Osteoblast (primary cell): ENCODE data around the gene AK4. TPM values are rescaled to one million over a fixed set of nuclear protein-coding genes. Genes with fewer than 3 reads are reported as not detected.

Experiments
- DNase-seq: peaks from one replicate; pipeline ENCODE4 v3.0.0; 2011; ENCODE audit warnings: low spot score, mixed read lengths; ENCODE audit not compliant: insufficient read length; ENCODE audit errors: missing footprints
- H2AFZ ChIP-seq: 2 replicates; pipeline ENCODE4 v1.6.0; 2011; ENCODE audit warnings: mild to moderate bottlenecking, low read length
- H3K27ac ChIP-seq: 2 replicates; pipeline ENCODE4 v1.5.1; 2011; ENCODE audit warnings: mild to moderate bottlenecking, low read depth, low read length, moderate library complexity
- H3K27me3 ChIP-seq: 2 replicates; pipeline ENCODE4 v1.6.0; 2012; ENCODE audit warnings: mild to moderate bottlenecking, control low read depth, inconsistent platforms, low read length, moderate library complexity; ENCODE audit not compliant: insufficient read depth
- H3K36me3 ChIP-seq: 2 replicates; pipeline ENCODE4 v1.5.1; 2011; ENCODE audit warnings: mild to moderate bottlenecking, low read length, control low read depth, moderate library complexity; ENCODE audit not compliant: insufficient read depth
- H3K4me1 ChIP-seq: 2 replicates; pipeline ENCODE4 v1.5.1; 2011; ENCODE audit warnings: mild to moderate bottlenecking, low read length, control low read depth, moderate library complexity; ENCODE audit not compliant: insufficient read depth
- H3K4me2 ChIP-seq: 2 replicates; pipeline ENCODE4 v1.6.0; 2011; ENCODE audit warnings: mild to moderate bottlenecking, low read length; ENCODE audit not compliant: insufficient read depth
- H3K4me3 ChIP-seq: fragments of 200-600 bp; sonication (generic); 3 replicates; pipeline ENCODE4 v1.5.1; 2012; ENCODE audit warnings: mild to moderate bottlenecking, low read length, inconsistent platforms; ENCODE audit not compliant: insufficient read depth
- H3K79me2 ChIP-seq: 2 replicates; pipeline ENCODE4 v1.6.0; 2012; ENCODE audit warnings: mild to moderate bottlenecking, low read length, control low read depth, inconsistent platforms; ENCODE audit not compliant: insufficient read depth
- H3K9me3 ChIP-seq: 2 replicates; pipeline ENCODE4 v1.5.1; 2011; ENCODE audit warnings: low read depth, low read length, control low read depth
- H4K20me1 ChIP-seq: 2 replicates; pipeline ENCODE4 v1.6.0; 2012; ENCODE audit warnings: mild to moderate bottlenecking, low read length, control low read depth; ENCODE audit not compliant: insufficient read depth
- total RNA-seq: library from RNA; depleted of rRNA; stranded (reverse); fragments of >200 nt; gene quantifications from 2 replicates; pipeline ENCODE4 v1.2.3, GENCODE V29; 2012
- TF ChIP-seq, protein P1 (sequence below): IDR thresholded peaks from 2 replicates; pipeline ENCODE4 v1.5.1; 2011; ENCODE audit warnings: mild to moderate bottlenecking, low read depth, low read length, moderate library complexity; ENCODE audit errors: extremely low read depth

The AK4 gene
- total RNA-seq, 1 donor: 37.6 TPM

DNA sequence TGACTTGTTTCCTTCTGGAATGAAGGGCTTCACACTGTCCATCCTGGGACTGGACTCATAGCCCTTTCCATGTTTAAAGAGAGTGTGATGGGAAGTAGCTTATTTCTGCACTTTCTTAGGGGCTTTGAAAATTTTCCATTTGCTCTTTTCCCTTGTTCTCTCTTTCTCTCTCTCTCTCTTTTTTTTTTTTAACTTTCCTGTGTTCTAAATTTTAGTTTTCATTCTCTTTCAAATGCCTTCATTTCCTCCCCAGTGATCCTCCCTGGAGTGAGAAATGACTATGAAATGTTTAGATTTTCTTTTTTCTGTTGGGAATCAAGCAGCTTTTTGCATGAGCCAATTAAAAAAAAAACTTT, 2.1 kb downstream of the AK4 start:
- H3K4me2 ChIP-seq: no peak overlapping the region
- no peak overlapping the region for H2AFZ ChIP-seq
- H3K36me3 ChIP-seq: no peaks in the 10 kb centered on the region
- H3K79me2 ChIP-seq: peaks cover 10% of the 10 kb centered on the region
- no peak for DNase-seq
- no peak overlapping the region for H3K4me3 ChIP-seq
- no peak overlapping the region for H3K27ac ChIP-seq
- peaks cover 3% of the 10 kb centered on the region for H4K20me1 ChIP-seq
- H3K4me1 ChIP-seq: peaks cover 8% of the 10 kb centered on the region
- H3K27me3 ChIP-seq: peaks cover 19% of the 10 kb centered on the region
- TF ChIP-seq, protein P1, sequence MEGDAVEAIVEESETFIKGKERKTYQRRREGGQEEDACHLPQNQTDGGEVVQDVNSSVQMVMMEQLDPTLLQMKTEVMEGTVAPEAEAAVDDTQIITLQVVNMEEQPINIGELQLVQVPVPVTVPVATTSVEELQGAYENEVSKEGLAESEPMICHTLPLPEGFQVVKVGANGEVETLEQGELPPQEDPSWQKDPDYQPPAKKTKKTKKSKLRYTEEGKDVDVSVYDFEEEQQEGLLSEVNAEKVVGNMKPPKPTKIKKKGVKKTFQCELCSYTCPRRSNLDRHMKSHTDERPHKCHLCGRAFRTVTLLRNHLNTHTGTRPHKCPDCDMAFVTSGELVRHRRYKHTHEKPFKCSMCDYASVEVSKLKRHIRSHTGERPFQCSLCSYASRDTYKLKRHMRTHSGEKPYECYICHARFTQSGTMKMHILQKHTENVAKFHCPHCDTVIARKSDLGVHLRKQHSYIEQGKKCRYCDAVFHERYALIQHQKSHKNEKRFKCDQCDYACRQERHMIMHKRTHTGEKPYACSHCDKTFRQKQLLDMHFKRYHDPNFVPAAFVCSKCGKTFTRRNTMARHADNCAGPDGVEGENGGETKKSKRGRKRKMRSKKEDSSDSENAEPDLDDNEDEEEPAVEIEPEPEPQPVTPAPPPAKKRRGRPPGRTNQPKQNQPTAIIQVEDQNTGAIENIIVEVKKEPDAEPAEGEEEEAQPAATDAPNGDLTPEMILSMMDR: no peak
- no peaks in the 10 kb centered on the region for H3K9me3 ChIP-seq

GRCh38 chr1:65150583-65151263, 2.7 kb downstream of the AK4 start:
- Histone ChIP-seq H3K27ac (no peak overlapping the region), H3K4me2 (no peak overlapping the region), H3K79me2 (peaks cover 10% of the 10 kb centered on the region), H3K4me3 (no peak overlapping the region), H3K27me3 (peaks cover 18% of the 10 kb centered on the region), H4K20me1 (peaks cover 3% of the 10 kb centered on the region), H3K36me3 (no peaks in the 10 kb centered on the region), H3K9me3 (no peaks in the 10 kb centered on the region), H3K4me1 (peaks cover 8% of the 10 kb centered on the region), H2AFZ (no peak overlapping the region)
- no peak for DNase-seq
- TF ChIP-seq, protein P1: no peak

DNA sequence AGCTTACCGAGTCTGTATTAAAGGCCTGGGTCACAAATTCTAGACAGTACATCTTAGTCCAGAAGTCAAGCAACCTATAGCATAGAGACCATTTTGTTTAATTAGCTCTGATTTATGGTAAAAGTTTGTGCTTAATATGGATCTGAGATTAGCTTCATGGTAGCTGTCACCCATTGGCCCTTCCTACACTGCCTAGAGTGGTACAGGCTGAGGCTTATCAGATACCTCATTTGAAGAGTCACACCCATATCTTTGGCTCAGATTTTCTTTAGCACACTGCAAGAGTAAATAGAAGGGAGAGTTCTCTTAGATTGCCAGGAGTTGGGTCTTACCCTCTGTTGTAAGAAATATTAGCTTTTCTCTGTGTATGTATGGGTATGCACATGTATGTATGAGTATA, 3.6 kb downstream of the AK4 start:
- H3K27me3 ChIP-seq: peaks cover 11% of the 10 kb centered on the region

GRCh38 chr1:65153635-65154034, 5.6 kb downstream of the AK4 start:
- H3K9me3 ChIP-seq: no peaks in the 10 kb centered on the region
- H3K27me3 ChIP-seq: peaks cover 5% of the 10 kb centered on the region
- no peaks in the 10 kb centered on the region for H3K36me3 ChIP-seq
- H3K4me2 ChIP-seq: no peak overlapping the region
- no peak overlapping the region for H2AFZ ChIP-seq
- H3K4me3 ChIP-seq: no peak overlapping the region
- peaks cover 10% of the 10 kb centered on the region for H3K79me2 ChIP-seq
- DNase-seq: no peak
- H3K27ac ChIP-seq: no peak overlapping the region
- peaks cover under 1% of the 10 kb centered on the region for H3K4me1 ChIP-seq
- H4K20me1 ChIP-seq: peaks cover 3% of the 10 kb centered on the region
- TF ChIP-seq, protein P1: no peak

More for the DNA sequence above, 3.6 kb downstream of the AK4 start:
- Histone ChIP-seq H4K20me1 (peaks cover 3% of the 10 kb centered on the region), H3K36me3 (no peaks in the 10 kb centered on the region), H3K27ac (no peak overlapping the region), H3K4me2 (no peak overlapping the region), H3K4me3 (no peak overlapping the region), H3K4me1 (peaks cover 8% of the 10 kb centered on the region), H3K79me2 (peaks cover 10% of the 10 kb centered on the region), H3K9me3 (no peaks in the 10 kb centered on the region), H2AFZ (no peak overlapping the region)
- DNase-seq: no peak
- TF ChIP-seq, protein P1: no peak
